Lower leg skin (tissue), 3 donors: ENCODE measurements around the gene C22orf42.

Experiments used
- POLR2A ChIP-seq, 2 donors: fragments of 450-650 bp; IDR thresholded peaks; one replicate each; pipeline ENCODE4 v1.6.1; 2016 to 2017; ENCODE audit warnings: antibody characterized with exemption in 2 of 2, mild to moderate bottlenecking in 1 of 2, moderate library complexity in 1 of 2
- TF ChIP-seq, protein P1 (sequence below), 3 donors: fragments of 450-650 bp; IDR thresholded peaks; one replicate each; pipeline ENCODE4 v1.5.1; 2016; ENCODE audit warnings: antibody characterized with exemption in 3 of 3, mild to moderate bottlenecking in 3 of 3, moderate library complexity in 2 of 3

DNA sequence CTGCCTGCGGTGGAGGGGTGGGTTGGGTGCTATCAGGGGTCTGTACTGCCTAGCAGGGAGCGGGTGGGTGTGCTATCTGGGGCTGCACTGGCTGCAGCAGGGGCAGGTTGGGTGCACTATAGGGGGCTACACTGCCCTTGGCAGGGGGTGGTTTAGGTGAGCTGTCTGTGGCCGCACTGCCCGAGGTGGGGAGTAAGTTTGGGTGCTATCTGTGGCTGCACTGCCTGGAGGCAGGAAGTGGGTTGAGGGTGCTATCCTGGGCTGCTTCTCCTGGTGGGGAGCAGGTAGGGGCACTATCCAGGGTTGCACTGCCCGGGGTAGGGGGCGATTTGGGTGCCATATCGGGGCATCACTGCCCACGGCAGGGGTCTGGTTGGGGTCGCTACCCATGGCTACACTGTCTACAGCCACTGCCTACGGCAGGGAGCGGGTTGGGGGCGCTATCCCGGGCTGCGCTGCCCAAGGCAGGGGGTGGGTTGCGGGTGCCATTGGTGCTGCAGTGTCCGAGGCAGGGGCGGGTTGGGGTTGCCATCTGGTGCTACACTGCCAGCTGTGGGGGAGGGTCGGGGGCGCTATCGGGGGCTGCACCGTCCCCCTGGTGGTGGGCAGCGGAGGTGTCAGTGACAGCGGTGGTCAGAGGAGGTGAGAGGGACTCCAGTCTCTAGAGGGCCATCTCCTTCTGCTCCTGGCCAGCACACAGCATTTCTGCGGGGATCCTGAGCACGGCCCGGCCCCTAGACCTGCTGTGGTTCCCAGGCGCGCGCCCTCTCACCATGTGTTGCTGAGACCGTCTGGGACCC lies 47.1 kb upstream of the C22orf42 start:
- no peak for TF ChIP-seq POLR2A (IDR thresholded peaks at IDR 0.05)
- TF ChIP-seq, protein P1, sequence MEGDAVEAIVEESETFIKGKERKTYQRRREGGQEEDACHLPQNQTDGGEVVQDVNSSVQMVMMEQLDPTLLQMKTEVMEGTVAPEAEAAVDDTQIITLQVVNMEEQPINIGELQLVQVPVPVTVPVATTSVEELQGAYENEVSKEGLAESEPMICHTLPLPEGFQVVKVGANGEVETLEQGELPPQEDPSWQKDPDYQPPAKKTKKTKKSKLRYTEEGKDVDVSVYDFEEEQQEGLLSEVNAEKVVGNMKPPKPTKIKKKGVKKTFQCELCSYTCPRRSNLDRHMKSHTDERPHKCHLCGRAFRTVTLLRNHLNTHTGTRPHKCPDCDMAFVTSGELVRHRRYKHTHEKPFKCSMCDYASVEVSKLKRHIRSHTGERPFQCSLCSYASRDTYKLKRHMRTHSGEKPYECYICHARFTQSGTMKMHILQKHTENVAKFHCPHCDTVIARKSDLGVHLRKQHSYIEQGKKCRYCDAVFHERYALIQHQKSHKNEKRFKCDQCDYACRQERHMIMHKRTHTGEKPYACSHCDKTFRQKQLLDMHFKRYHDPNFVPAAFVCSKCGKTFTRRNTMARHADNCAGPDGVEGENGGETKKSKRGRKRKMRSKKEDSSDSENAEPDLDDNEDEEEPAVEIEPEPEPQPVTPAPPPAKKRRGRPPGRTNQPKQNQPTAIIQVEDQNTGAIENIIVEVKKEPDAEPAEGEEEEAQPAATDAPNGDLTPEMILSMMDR (IDR thresholded peaks at IDR 0.05) = no peak
